ENCODE results near the gene CLDN11. TPM values are rescaled to one million over a fixed set of nuclear protein-coding genes. Genes with fewer than 3 reads are reported as not detected.
A peak's percentile ranks its signal among the peaks of the same experiment; 100 is the strongest.

CLDN11 gene
- polyA plus RNA-seq (ENCODE audit: low read depth in 6 of 6), result not detected

DNA sequence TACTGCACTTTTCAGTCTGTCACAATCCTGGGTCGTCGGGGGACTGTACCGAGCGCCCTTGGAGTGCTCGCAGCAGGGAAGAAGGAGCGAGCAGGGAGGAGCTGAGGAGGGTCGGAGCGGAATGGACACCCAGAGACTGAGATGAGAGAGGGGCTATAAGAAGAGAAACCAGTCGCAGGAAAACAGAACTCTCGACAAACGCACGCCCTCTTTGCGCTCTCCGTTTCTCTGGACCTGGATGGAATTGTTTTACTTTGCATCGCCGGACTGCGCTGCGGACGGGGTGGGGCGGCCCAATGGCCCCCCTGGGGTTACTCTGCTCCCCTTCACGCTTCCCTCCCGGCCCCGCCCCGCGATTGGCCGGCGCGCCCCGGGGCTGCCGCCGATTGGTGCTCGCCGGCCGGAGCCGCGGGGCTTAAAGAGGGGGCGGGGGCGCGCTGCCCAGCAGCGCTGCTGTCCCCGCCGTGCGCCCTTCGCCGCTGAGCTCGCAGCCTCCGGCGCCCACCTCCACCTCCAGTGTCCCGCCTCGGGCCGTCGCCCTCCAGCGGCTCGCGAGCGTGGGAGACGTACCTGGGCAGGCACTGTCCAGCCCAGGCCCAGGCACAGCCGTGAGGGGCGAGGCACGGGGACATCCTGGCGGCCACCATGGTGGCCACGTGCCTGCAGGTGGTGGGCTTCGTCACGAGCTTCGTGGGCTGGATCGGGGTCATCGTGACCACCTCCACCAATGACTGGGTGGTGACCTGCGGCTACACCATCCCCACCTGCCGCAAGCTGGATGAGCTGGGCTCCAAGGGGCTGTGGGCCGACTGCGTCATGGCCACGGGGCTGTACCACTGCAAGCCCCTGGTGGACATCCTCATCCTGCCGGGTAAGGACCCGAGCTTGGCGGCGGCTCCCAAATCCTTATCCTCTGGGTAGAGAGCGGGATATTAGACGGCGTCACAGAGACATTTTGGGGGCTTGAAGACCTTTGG lies at the start of gene CLDN11:
Gene CLDN11 (plus strand): TSS at position 447 of the 977 bp plus-strand sequence. CDS start 199 bp downstream, at position 646.
- Mint-ChIP-seq H3K36me3 (peaks cover 0 to 9% of the 10 kb centered on the region in 2 donors), H3K27me3 (peaks cover 32 to 60% (median 40%) of the 10 kb centered on the region in 3 donors), H3K27ac (peak within 1 kb of the TSS in 2 of 6 donors; percentile 44 to 61), H3K4me3 (peak within 1 kb of the TSS; percentile 82 to 98 (median 92)), H3K4me1 (peaks cover 14 to 26% (median 19%) of the 10 kb centered on the region in 3 donors), H3K9me3 (peaks cover 0 to 2% (median 0%) of the 10 kb centered on the region in 7 donors)
- ATAC-seq (ENCODE audit: low read depth in 2 of 2), result peak; percentile 55
- DNase-seq, result no peak

GRCh38 chr3:170368921-170369320 lies 49.7 kb upstream of the CLDN11 start:
- Mint-ChIP-seq H3K27me3 (no peaks in the 10 kb centered on the region), H3K36me3 (peaks cover 0 to 10% of the 10 kb centered on the region in 2 donors), H3K4me3 (peak overlapping the region in 3 of 8 donors; percentile 32 to 47 (median 42)), H3K27ac (peak overlapping the region in 1 of 6 donors; percentile 70), H3K4me1 (peaks cover 25 to 76% (median 44%) of the 10 kb centered on the region in 3 donors), H3K9me3 (no peaks in the 10 kb centered on the region)
- no peak for ATAC-seq (ENCODE audit: low read depth in 2 of 2)
- no peak for DNase-seq

DNA sequence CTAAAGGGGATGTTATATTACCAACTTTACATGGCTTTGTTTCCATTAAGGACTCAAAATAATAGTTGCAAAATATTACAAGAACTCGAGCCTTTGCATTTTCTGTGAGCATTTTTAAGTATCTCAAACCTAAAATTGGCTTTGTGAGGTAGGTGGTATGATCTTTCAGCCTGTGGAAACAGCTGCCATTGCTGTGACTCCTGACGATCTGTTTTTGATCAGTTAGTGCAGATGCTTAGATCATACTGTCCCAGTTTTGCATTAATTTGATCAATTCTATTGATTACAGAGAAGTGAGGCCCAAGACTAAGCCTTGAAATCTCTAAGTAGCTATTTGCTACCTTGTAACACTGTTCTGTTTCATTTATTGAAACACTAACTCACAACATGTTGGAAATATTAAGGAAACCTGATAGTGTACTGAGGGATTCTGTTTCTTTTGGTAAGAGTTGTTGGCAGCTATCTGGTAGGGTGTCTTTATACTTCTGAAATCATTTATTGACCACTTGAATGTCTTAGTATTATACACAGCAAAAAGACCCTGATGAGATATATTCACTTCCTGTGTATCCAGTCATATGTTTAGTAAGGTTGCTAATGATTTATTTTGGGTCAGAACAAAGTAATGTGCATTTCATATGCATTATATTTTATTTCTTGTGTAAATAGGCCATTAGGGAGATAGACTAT lies 46.3 kb upstream of the CLDN11 start:
- peaks cover 0 to 4% of the 10 kb centered on the region in 2 donors for H3K36me3 Mint-ChIP-seq
- no peaks in the 10 kb centered on the region for H3K27me3 Mint-ChIP-seq
- H3K9me3 Mint-ChIP-seq, result no peaks in the 10 kb centered on the region
- H3K4me3 Mint-ChIP-seq, result peak overlapping the region in 2 of 8 donors; percentile 10 to 36
- peak overlapping the region in 3 of 6 donors; percentile 17 to 71 (median 33) for H3K27ac Mint-ChIP-seq
- ATAC-seq (ENCODE audit: low read depth in 2 of 2) (no peak), DNase-seq (no peak)
- peaks cover 33 to 74% (median 42%) of the 10 kb centered on the region in 3 donors for H3K4me1 Mint-ChIP-seq

- Mint-ChIP-seq H3K27ac (peak overlapping the region in 5 of 6 donors; percentile 49 to 93 (median 68)), H3K4me1 (peaks cover 7 to 26% (median 20%) of the 10 kb centered on the region in 3 donors), H3K9me3 (peaks cover 0 to 3% (median 0%) of the 10 kb centered on the region in 7 donors), H3K36me3 (peaks cover 9 to 30% of the 10 kb centered on the region in 2 donors), H3K4me3 (no peak overlapping the region), H3K27me3 (no peaks in the 10 kb centered on the region)
- ATAC-seq (ENCODE audit: low read depth in 2 of 2) (no peak), DNase-seq (no peak)
Observed at GRCh38 chr3:170383567-170383966, 35.1 kb upstream of the CLDN11 start.

DNA sequence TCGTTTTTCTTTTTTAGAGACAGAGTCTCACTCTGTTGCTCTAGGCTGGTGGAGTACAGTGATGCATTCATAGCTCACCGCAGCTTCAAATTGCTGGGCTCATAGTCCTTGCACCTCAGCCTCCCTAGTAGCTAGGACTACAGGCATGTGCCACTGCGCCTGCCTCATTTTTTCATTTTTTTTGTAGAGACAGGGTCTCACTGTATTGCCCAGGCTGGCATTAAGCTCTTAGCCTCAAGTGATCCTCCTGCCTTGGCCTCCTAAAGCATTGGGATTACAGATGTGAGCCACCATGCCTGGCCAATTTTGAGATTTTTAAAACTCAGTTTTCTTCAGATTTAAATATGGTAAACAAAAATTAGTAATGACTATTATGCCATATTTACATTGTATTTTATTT lies 32.2 kb upstream of the CLDN11 start:
- Mint-ChIP-seq H3K9me3 (peaks cover 0 to 3% (median 0%) of the 10 kb centered on the region in 7 donors), H3K36me3 (peaks cover 0 to 32% of the 10 kb centered on the region in 2 donors), H3K27ac (peak overlapping the region in 2 of 6 donors; percentile 26 to 47), H3K27me3 (no peaks in the 10 kb centered on the region), H3K4me3 (no peak overlapping the region), H3K4me1 (peaks cover 4 to 25% (median 20%) of the 10 kb centered on the region in 3 donors)
- ATAC-seq (ENCODE audit: low read depth in 2 of 2), result no peak
- no peak for DNase-seq

DNA sequence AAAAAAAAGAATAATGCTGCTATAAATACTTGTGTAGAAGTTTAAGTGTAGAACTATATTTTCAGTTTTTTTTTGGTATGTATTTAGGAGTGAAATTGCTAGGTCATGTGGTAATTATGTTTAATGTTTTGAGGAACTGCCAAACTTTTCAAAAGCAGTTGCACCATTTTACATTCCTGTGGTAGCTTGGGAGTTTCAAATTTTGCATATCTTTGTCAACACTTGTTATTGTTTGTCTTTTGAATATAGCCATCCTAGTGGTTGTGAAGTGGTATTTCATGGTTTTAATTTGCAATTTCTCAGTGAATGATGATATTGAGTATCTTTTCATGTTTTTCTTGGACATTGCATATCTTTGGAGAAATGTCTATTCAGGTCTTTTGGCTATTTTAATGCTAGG lies 30.7 kb upstream of the CLDN11 start:
- Mint-ChIP-seq H3K4me3 (no peak overlapping the region), H3K36me3 (peaks cover 8 to 41% of the 10 kb centered on the region in 2 donors), H3K4me1 (peaks cover 13 to 32% (median 28%) of the 10 kb centered on the region in 3 donors), H3K27ac (peak overlapping the region in 2 of 6 donors; percentile 22 to 67), H3K9me3 (peaks cover 0 to 3% (median 0%) of the 10 kb centered on the region in 7 donors), H3K27me3 (no peaks in the 10 kb centered on the region)
- DNase-seq (no peak), ATAC-seq (ENCODE audit: low read depth in 2 of 2) (no peak)

DNA sequence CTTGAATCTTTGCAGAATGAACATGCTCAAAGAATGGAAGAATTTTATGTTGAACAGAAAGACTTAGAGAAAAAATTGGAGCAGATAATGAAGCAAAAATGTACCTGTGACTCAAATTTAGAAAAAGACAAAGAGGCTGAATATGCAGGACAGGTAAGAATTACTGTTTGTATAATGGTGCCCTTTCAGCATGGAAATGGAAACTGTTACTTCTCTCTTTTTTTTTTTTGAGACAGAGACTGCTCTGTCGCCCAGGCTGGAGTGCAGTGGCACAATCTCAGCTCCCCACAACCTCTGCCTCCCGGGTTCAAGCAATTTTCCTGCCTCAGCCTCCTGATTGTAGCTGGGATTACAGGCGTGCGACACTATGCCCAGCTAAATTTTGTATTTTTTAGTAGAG lies 27.6 kb upstream of the CLDN11 start:
- H3K9me3 Mint-ChIP-seq, result peaks cover 0 to 3% (median 0%) of the 10 kb centered on the region in 7 donors
- no peak for DNase-seq
- H3K27ac Mint-ChIP-seq, result peak overlapping the region; percentile 48 to 90 (median 66)
- no peak for ATAC-seq (ENCODE audit: low read depth in 2 of 2)
- peak overlapping the region in 1 of 8 donors; percentile 30 for H3K4me3 Mint-ChIP-seq
- no peaks in the 10 kb centered on the region for H3K27me3 Mint-ChIP-seq
- peaks cover 13 to 20% (median 17%) of the 10 kb centered on the region in 3 donors for H3K4me1 Mint-ChIP-seq
- H3K36me3 Mint-ChIP-seq, result peaks cover 8 to 25% of the 10 kb centered on the region in 2 donors

DNA sequence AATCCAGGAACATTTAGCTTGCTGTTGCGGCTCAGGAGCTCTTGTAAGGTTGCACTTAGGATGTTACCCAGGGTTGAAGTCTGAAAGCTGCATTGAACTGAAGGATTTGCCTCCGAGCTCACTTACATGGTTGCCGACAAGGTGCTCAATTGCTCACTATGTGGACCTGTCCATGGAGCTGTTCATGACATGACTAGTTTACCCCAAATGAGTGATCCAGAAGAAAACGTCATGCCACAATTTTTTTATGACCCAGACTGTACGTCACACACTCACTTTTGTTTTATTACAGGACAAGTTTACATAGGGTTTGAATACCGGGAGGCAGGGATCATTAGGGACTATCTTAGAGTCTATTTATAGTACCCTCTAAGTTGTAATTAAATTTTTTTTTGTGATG lies 21.0 kb upstream of the CLDN11 start:
- no peaks in the 10 kb centered on the region for H3K36me3 Mint-ChIP-seq
- H3K27me3 Mint-ChIP-seq, result no peaks in the 10 kb centered on the region
- H3K27ac Mint-ChIP-seq, result peak overlapping the region in 4 of 6 donors; percentile 9 to 73 (median 50)
- DNase-seq, result no peak
- no peak overlapping the region for H3K4me3 Mint-ChIP-seq
- H3K9me3 Mint-ChIP-seq, result peaks cover 0 to 3% (median 0%) of the 10 kb centered on the region in 7 donors
- ATAC-seq (ENCODE audit: low read depth in 2 of 2), result no peak
- H3K4me1 Mint-ChIP-seq, result peaks cover 17 to 23% (median 17%) of the 10 kb centered on the region in 3 donors

- Mint-ChIP-seq H3K27ac (no peak overlapping the region), H3K4me3 (no peak overlapping the region), H3K27me3 (no peaks in the 10 kb centered on the region), H3K4me1 (peaks cover 14 to 17% (median 15%) of the 10 kb centered on the region in 3 donors), H3K9me3 (peaks cover 0 to 7% (median 0%) of the 10 kb centered on the region in 7 donors), H3K36me3 (no peaks in the 10 kb centered on the region)
- DNase-seq (no peak), ATAC-seq (ENCODE audit: low read depth in 2 of 2) (no peak)
Observed at GRCh38 chr3:170405101-170405500, 13.6 kb upstream of the CLDN11 start.

DNA sequence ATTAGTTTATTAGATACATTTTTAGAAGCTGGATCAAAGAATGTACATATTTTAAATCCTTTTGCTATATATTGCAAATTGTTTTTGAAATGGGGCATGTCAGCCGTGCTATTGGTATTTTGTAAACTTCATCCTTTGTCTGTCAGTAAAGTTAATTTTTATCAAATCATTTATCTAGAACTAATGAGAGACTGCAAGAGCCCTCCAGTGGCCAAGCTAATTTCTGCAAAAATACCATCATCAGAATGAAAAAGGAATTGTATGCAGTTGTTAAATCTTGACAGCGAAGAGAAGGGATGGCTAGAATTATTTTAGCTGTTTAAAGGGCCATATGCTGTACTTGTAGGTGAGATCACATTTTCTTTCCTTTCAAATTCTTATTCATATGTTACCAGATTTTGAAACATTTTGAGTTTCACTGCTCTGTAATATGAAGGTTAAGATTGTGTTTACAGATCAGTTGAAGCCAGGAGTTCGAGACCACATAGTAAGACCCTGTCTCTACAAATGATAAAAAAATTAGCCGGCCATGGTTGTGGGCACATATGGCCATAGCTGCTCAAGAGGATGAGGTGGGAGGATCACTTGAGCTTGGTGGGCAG lies 8.1 kb upstream of the CLDN11 start:
- peaks cover 0 to 1% of the 10 kb centered on the region in 2 donors for H3K36me3 Mint-ChIP-seq
- no peaks in the 10 kb centered on the region for H3K9me3 Mint-ChIP-seq
- peaks cover 2 to 4% (median 3%) of the 10 kb centered on the region in 3 donors for H3K27me3 Mint-ChIP-seq
- H3K4me3 Mint-ChIP-seq, result no peak overlapping the region
- DNase-seq (no peak), ATAC-seq (ENCODE audit: low read depth in 2 of 2) (no peak)
- H3K27ac Mint-ChIP-seq, result peak overlapping the region in 2 of 6 donors; percentile 31 to 84
- peaks cover 0 to 3% (median 1%) of the 10 kb centered on the region in 3 donors for H3K4me1 Mint-ChIP-seq

- peaks cover 3 to 7% (median 6%) of the 10 kb centered on the region in 3 donors for H3K4me1 Mint-ChIP-seq
- peaks cover 0 to 9% of the 10 kb centered on the region in 2 donors for H3K36me3 Mint-ChIP-seq
- peaks cover 0 to 2% (median 0%) of the 10 kb centered on the region in 7 donors for H3K9me3 Mint-ChIP-seq
- ATAC-seq (ENCODE audit: low read depth in 2 of 2), result no peak
- H3K27ac Mint-ChIP-seq, result no peak overlapping the region
- H3K27me3 Mint-ChIP-seq, result peaks cover 23 to 29% (median 27%) of the 10 kb centered on the region in 3 donors
- DNase-seq, result no peak
- no peak overlapping the region for H3K4me3 Mint-ChIP-seq
Observed at GRCh38 chr3:170413291-170413690, 5.4 kb upstream of the CLDN11 start.

- peaks cover 24 to 37% (median 30%) of the 10 kb centered on the region in 3 donors for H3K27me3 Mint-ChIP-seq
- H3K27ac Mint-ChIP-seq, result no peak overlapping the region
- H3K36me3 Mint-ChIP-seq, result peaks cover 0 to 9% of the 10 kb centered on the region in 2 donors
- DNase-seq (peak; percentile 35), ATAC-seq (ENCODE audit: low read depth in 2 of 2) (peak in 1 of 2 donors; percentile 46)
- H3K9me3 Mint-ChIP-seq, result peaks cover 0 to 2% (median 0%) of the 10 kb centered on the region in 7 donors
- peaks cover 6 to 13% (median 11%) of the 10 kb centered on the region in 3 donors for H3K4me1 Mint-ChIP-seq
- no peak overlapping the region for H3K4me3 Mint-ChIP-seq
Observed at GRCh38 chr3:170414202-170414663, 4.4 kb upstream of the CLDN11 start.

Measured in naive B cell (primary cell).